Measurements from ENCODE around the gene PIK3R5. TPM values are rescaled to one million over a fixed set of nuclear protein-coding genes. Genes with fewer than 3 reads are reported as not detected.

Gene PIK3R5
- total and polyA plus RNA-seq, 2 donors from 2014 or later = 0.45 to 19.1 TPM

- Histone ChIP-seq H3K9me3 (ENCODE audit: control insufficient read depth in 2 of 3, insufficient read depth in 1 of 3, low read length in 3 of 3) (no peaks in the 10 kb centered on the region), H3K4me1 (ENCODE audit: control insufficient read depth in 2 of 3, insufficient read depth in 2 of 3, low read depth in 1 of 3, low read length in 3 of 3) (no peaks in the 10 kb centered on the region), H3K9ac (ENCODE audit: low read length in 3 of 3) (no peak overlapping the region), H3K27me3 (ENCODE audit: control insufficient read depth, insufficient read depth, low read length) (no peaks in the 10 kb centered on the region), H3K4me3 (ENCODE audit: low read length in 3 of 3) (no peak overlapping the region), H3K27ac (ENCODE audit: low read depth in 2 of 2, low read length in 2 of 2) (no peak overlapping the region), H3K36me3 (ENCODE audit: control insufficient read depth in 2 of 3, insufficient read depth in 3 of 3, low read length in 3 of 3) (no peaks in the 10 kb centered on the region)
- TF ChIP-seq, protein P1, sequence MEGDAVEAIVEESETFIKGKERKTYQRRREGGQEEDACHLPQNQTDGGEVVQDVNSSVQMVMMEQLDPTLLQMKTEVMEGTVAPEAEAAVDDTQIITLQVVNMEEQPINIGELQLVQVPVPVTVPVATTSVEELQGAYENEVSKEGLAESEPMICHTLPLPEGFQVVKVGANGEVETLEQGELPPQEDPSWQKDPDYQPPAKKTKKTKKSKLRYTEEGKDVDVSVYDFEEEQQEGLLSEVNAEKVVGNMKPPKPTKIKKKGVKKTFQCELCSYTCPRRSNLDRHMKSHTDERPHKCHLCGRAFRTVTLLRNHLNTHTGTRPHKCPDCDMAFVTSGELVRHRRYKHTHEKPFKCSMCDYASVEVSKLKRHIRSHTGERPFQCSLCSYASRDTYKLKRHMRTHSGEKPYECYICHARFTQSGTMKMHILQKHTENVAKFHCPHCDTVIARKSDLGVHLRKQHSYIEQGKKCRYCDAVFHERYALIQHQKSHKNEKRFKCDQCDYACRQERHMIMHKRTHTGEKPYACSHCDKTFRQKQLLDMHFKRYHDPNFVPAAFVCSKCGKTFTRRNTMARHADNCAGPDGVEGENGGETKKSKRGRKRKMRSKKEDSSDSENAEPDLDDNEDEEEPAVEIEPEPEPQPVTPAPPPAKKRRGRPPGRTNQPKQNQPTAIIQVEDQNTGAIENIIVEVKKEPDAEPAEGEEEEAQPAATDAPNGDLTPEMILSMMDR (IDR thresholded peaks at IDR 0.05; ENCODE audit: borderline replicate concordance, extremely low read depth, insufficient read depth) = no peak
- DNase-seq (no peak), FAIRE-seq (no peak)
- intact Hi-C loops (cut with DNase I) = no loop called here
These were observed 13.3 kb downstream of the PIK3R5 start for GRCh38 chr17:8952191-8952590.

- no peaks in the 10 kb centered on the region for H3K36me3 ChIP-seq (ENCODE audit: control insufficient read depth in 2 of 3, insufficient read depth in 3 of 3, low read length in 3 of 3)
- DNase-seq (no peak), FAIRE-seq (no peak)
- H3K27me3 ChIP-seq (ENCODE audit: control insufficient read depth, insufficient read depth, low read length) = no peaks in the 10 kb centered on the region
- H3K4me1 ChIP-seq (ENCODE audit: control insufficient read depth in 2 of 3, insufficient read depth in 2 of 3, low read depth in 1 of 3, low read length in 3 of 3) = no peaks in the 10 kb centered on the region
- TF ChIP-seq, protein P1 (IDR thresholded peaks at IDR 0.05; ENCODE audit: borderline replicate concordance, extremely low read depth, insufficient read depth) = no peak
- H3K27ac ChIP-seq (ENCODE audit: low read depth in 2 of 2, low read length in 2 of 2) = no peak overlapping the region
- no peak overlapping the region for H3K9ac ChIP-seq (ENCODE audit: low read length in 3 of 3)
- no peaks in the 10 kb centered on the region for H3K9me3 ChIP-seq (ENCODE audit: control insufficient read depth in 2 of 3, insufficient read depth in 1 of 3, low read length in 3 of 3)
- intact Hi-C loops (cut with DNase I) = no loop called here
- H3K4me3 ChIP-seq (ENCODE audit: low read length in 3 of 3) = no peak overlapping the region
These were observed 14.3 kb downstream of the PIK3R5 start for GRCh38 chr17:8951206-8951605.

DNA sequence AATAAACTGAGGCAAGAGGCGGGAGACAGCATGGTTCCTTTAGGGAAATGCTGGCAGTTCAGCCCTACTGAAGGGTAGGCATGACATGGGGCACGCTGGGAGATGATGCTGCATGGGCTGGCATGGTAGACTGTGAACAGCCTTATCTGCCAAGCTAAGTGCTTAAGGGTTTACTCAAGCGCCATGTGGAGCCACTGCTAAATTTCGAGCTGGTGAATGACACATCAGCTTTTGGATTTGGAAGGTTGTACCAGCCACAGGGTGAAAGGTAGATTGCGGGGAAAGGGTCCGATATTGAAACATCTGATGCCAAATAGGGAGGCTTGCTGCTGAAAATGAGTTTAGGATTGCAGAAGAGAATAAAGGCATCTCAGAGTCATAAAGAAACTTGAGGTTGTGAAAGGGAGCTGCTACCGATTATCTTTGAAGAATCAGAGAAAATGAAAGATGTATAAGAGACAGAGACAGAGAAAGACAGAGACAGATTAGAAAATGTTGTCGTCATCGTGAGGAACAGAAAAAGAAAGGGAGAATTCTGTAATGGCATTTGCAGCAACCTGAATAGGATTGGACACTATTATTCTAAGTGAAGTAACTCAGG lies 16.3 kb downstream of the PIK3R5 start:
- intact Hi-C loops (cut with DNase I) = no loop called here
- Histone ChIP-seq H3K27ac (ENCODE audit: low read depth in 2 of 2, low read length in 2 of 2) (no peak overlapping the region), H3K9me3 (ENCODE audit: control insufficient read depth in 2 of 3, insufficient read depth in 1 of 3, low read length in 3 of 3) (peaks cover 0 to 5% (median 0%) of the 10 kb centered on the region in 3 donors), H3K4me3 (ENCODE audit: low read length in 3 of 3) (no peak overlapping the region), H3K9ac (ENCODE audit: low read length in 3 of 3) (no peak overlapping the region), H3K27me3 (ENCODE audit: control insufficient read depth, insufficient read depth, low read length) (no peaks in the 10 kb centered on the region), H3K36me3 (ENCODE audit: control insufficient read depth in 2 of 3, insufficient read depth in 3 of 3, low read length in 3 of 3) (no peaks in the 10 kb centered on the region), H3K4me1 (ENCODE audit: control insufficient read depth in 2 of 3, insufficient read depth in 2 of 3, low read depth in 1 of 3, low read length in 3 of 3) (no peaks in the 10 kb centered on the region)
- TF ChIP-seq, protein P1 (IDR thresholded peaks at IDR 0.05; ENCODE audit: borderline replicate concordance, extremely low read depth, insufficient read depth) = no peak
- FAIRE-seq = no peak
- DNase-seq = no peak

GRCh38 chr17:8948462-8948861 lies 17.0 kb downstream of the PIK3R5 start:
- peaks cover 0 to 5% (median 0%) of the 10 kb centered on the region in 3 donors for H3K9me3 ChIP-seq (ENCODE audit: control insufficient read depth in 2 of 3, insufficient read depth in 1 of 3, low read length in 3 of 3)
- no peaks in the 10 kb centered on the region for H3K36me3 ChIP-seq (ENCODE audit: control insufficient read depth in 2 of 3, insufficient read depth in 3 of 3, low read length in 3 of 3)
- DNase-seq (no peak), FAIRE-seq (no peak)
- no peaks in the 10 kb centered on the region for H3K27me3 ChIP-seq (ENCODE audit: control insufficient read depth, insufficient read depth, low read length)
- H3K4me1 ChIP-seq (ENCODE audit: control insufficient read depth in 2 of 3, insufficient read depth in 2 of 3, low read depth in 1 of 3, low read length in 3 of 3) = no peaks in the 10 kb centered on the region
- TF ChIP-seq, protein P1 (IDR thresholded peaks at IDR 0.05; ENCODE audit: borderline replicate concordance, extremely low read depth, insufficient read depth) = no peak
- no peak overlapping the region for H3K27ac ChIP-seq (ENCODE audit: low read depth in 2 of 2, low read length in 2 of 2)
- no peak overlapping the region for H3K4me3 ChIP-seq (ENCODE audit: low read length in 3 of 3)
- intact Hi-C loops (cut with DNase I) = no loop called here
- H3K9ac ChIP-seq (ENCODE audit: low read length in 3 of 3) = no peak overlapping the region
